Activated gamma-delta T cell (primary cell): ENCODE measurements around the gene STUM.
"Not testable (repeated sequence)": the region's sequence is repeated elsewhere in the genome, so short reads cannot be mapped to it uniquely, and the experiment has no call there.

ENCODE experiments used
- DNase-seq: peaks from one replicate; lab custom pipeline; 2025; lab: John Stamatoyannopoulos, UW

Gene STUM

DNA sequence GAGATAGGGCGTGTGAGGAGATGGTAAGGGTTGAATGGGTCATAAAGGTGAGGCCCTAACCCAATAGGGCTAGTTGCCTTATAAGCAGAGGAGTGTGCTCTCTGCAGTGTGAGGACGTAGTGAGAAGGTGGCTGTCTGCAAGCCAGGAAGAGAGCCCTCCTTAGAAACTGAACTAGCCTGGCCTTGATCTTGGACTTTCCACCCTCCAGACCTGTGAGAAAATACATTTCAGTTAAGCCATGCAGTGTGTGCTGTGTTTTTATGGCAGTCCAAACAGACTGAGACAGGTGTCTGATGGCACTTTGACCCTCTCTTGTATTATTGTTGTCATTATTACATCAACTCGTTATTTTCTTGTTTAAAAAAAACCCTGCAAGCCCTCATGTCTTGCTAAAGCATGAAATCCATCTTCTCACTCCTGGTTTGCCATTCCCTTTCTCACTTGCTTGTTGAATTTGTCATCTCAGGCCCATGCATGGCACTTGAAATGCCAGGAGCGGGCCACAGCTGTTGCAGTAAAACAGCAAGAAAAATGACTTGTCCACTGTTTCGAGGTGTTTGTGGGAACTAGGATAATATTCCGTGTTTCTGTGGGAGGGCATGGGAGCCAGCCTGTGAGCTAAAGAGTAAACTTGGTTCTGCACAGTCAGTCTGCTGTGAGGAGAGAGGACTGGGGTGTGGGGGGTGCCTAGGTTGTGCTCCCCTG is 78.6 kb downstream of the STUM start:
- DNase-seq = no peak

DNA sequence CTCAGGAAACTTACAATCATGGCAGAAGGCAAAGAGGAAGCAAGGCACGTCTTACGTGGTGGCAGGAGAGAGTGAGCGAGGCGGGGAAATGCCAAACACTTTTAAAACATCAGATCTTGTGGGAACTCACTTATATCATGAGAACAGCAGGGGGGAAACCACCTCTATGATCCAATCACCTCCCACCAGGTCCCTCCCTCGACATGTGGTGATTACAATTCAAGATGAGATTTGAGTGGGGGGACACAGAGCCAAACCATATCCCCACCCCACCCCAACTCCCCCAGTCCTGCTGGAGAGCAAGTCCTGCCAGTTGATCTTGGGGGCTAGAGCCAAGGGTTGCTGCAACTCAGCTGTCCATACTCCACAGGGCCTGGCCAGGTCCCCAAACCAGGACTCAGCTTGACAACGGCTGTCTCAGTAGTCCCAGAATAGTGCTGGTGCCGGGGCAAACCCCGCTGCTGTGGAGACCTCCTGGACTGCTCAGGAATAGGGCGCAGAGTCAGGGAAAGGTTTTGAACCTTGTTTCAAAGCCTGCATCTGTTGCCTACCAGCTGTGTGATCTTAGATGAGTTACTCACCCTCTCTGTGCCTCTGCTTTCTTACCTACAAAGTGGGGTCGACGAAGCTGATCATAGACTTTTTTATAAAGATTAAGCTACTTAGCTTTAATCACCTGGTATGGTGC is 79.5 kb downstream of the STUM start:
- no peak for DNase-seq

DNA sequence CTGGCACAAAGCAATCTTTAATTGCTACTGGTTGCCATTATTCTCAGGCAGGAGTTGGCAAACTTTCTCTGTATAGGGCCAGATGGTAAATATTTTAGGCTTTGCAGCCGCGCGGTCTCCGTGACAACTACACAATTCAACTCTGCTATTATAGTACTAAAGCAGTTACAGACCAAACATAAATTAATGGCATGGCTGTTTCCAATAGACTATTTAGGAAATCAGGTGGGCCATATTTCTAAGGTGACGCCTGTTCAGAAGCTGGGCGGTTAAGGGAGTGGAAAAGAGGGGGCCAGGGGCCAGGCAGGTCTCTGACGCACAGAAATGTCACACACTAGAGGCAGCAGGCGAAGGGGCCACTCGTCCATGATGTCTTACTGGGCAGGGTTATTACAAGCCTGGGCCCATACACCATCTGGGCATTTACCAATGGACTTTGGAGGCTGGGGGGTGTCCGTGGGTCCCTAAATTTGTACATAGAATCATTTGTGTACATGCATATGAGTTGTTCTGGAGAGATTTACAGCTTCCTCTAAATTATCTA is 80.1 kb downstream of the STUM start:
- DNase-seq = no peak

DNA sequence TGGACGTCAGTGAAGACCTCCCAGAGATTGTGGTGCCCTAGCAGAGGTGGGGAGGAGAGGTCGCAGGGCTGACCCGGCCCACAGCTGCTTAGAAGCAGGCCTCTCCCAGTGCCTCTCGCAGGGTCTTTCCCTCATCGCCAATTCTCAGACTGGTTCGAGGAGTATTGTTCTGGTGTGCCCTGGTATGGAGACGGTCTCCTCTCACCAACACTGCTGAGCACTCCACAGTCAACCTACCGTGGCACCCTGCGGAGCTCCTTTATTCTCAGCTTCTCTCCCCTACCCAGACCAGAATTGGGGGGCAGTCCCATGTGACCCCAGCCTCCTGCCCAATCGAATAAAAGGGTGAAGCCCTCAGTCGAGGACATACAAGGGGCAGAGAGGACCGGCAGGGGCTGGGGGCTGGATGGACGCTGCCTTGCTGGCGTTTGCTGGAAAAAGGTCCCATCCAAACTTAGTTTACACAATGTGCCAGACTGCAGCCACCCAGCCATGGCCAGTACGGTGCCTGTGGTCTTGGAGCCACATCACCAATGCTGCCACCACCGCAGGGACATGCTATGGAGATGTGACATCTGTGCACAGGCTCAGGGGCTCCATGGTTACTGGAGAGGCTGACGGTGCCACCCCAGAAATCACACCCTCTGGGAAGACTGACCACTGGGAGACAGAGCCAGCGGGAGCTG is 80.8 kb downstream of the STUM start:
- DNase-seq = no peak

DNA sequence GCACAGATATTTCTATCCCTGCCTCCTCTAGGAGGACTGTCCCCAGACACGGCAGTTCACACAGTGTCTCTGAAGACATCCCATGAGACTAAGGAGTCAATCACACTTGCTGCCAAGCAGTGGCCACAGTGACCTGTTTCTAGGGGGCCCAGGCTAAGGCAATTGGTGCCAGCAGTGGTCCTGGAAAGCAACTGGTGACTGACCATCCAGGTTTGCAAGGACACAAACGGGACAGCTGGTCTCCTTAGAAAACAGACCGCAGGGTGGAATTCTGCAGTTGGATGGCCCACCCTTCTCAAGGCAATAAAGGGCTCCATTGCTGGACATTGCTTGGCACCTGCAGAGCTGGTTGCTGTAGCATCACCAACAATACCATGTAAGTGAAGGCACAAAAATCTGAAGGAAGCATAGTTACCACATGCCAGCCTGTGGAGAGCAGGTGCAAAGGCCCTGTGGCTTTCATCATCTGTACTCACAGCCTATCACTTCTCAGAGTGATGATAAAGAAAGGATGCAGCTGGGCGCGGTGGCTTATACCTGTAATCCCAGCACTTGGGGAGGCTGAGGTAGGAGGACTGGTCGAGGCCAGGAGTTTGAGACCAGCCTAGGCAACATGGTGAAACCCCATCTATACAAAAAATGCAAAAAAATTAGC is 81.5 kb downstream of the STUM start:
- no peak for DNase-seq

DNA sequence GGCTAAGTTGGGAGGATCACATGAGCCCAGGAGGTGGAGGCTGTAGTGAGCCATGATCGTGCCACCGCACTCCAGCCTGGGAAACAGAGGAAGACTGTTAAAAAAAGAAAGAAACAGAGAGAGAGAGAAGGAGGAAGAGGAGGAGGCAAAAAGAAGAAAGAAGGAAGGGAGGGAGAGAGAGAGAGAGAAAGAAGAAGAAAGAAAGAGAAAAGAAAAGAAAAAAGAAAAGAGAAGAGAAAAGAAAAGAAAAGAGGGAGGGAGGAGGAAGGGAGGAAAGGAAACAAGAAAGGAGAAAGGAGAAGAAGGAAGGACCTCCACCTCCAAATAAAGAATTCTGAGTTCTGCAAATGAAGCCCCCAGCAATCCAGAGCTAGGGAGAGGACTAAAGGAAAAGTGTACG is 82.0 kb downstream of the STUM start:
- DNase-seq = no peak

DNA sequence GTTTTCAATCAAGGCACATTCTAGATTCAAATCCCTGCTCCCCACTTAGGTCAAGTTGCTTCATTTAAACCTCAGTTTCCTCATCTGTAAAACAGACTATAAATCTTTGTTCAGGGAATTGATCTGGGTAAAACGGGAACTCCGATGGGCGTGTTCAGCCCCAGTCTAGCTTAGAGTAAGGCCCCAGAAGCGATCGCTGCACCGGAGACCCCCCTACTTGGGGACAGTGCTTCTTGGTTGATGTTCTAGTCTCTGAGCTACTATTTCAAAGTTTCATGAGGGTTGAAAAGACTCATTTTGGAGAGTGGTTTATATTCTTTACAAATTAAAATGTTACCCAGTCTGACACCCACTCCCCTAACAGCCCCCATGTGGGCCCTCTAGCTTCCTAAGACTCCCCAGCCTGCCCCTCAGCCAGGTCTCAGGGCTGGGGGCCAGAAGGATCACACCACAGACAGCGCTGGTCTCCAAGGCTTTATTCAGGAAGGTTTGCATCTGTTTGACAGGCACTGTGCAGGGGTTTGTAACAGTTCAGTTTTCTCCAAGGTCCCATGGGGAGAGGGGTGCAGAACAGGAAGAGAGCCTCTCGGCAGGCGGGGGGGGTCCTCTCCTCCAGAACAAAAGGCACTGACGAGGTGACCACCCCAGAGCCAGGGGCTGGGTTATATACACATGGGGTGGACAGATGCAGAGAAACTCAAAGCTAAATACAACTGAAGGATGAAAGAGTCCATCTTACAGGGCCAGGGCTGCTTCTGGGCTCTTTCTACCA is 82.9 kb downstream of the STUM start:
- no peak for DNase-seq

DNA sequence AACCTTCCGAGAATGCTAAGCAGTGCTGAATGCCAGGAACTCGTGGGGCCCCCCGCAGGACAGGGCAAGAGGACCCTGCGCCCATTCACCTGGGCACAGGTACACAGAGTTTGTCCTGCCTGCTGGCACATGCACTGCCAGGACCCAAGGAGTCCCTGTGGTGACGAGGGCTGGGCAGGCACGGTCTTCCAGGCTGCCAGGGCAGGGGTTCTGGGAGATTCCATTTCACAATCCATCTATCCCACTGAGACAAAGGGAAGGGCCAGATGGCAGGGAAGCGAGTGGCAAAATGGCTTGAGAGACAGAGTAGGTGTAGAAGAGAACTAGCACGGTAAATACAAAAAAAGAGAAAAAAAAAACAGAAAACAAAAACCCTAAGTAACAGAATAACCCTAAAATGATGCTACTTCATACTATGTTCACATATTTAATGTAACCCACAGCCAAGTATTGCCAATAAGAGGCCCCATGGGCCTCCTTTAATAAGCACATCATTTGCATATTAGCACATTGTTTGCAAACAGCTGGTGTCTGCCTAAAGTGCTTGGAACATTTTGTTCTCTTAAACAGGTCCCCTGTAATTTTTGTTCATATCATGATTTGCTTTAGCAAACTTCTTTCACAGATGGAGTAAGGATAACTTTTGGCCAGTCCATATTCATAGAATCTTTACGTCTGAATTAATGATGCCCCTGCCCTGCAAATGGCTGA is 83.8 kb downstream of the STUM start:
- DNase-seq = no peak

DNA sequence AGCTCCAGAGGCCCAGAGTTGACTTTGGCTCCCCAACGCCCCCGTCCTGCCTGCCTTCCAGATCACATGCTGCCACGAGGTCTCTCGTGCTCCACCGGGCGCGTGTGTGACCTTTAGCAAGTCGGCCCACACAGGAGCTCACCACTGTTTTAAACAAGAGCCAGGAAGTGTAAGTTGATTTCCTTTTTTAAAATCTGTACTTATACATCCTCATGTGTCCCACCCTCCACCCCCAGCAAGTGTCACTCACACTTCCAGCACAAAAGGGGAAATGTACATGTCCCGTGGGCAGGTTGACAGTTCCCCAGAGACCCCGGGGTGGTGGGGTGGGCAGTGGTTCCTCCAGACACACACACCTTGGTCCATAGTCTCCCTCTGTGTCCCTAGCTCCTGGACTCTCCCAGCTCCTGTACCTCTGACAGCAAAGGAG is 84.4 kb downstream of the STUM start:
- no peak for DNase-seq

DNA sequence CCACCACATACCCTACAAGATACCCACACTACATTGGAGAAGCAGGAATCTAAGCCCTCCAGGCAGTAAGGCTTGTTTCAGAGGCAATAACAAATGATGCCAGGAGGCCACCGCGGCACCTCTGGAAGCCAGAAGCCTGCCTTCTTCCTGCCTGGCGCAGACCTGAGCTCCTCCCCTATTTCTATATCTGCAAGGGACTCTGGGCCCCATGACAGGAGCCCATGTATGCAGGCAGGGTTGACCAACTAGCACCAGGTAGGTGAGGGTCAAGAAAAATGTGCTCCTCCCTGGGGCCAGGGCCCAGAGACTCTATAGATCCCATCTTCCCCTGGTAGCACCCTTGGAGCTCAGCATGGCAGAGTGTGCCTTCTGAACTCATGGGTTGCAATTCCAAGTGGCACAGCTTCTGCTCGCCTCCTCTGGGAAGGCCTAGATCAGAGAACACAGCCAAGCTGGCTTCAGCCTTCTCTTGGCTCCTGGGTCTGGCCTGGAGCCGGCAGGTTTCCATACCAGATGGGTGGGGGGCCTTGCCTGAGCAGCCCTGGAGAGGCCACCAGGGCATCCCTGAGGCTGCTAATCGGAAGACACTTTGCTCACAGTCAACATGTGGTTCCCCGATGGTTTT is 85.1 kb downstream of the STUM start:
- DNase-seq = no peak

DNA sequence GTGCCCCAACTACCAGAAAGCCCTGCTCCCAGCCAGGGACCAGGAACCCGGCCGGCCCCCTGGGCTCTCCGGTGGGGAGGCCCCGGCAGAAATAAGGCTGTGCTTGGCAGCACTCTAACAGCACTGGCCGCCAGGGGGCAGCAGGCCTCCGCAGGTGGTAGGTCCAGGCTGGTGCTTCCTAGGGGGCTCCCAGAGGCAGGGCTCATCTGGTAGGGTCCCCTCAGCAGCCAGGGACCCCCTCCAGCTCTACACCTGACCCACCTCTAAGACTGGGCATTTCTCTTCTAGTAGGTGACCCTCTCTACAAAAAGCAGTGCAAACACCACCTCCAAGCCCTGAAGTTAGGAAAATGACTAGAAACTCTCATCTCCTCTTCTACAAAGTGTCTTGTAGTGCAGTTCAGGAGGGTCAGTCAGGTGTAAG is 85.6 kb downstream of the STUM start:
- DNase-seq = peak; percentile 59

DNA sequence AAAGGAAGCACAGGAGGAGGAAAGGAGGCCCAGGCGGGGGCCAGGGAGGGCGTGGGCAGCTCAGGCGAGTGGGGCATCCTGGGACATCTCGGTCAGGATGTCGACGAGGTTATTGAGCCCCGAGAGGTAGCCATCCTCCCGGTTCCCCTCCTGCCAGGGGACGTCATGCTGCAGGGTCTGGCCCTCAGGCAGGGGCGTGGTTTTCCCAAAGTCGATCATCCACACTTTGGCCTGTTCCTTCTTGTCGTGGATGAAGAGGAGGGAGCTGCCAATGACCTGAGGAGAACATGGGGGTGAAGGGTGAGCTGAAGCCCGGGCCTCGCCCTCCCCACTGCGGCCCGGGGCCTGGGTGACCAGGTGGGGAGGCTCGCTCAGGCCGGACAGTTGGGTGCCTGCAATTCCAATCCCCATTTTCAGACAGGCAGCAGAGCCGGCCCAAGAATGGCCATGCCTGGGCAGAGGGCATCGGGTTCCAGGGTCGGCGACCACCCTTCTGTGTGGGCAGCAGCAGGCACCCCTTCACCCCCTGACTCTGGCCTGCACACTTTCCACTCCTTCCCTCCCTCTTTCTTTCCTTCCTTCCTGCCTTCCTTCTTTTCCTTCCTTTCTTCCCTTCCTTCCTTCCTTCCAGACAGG is 86.2 kb downstream of the STUM start:
- no peak for DNase-seq

DNA sequence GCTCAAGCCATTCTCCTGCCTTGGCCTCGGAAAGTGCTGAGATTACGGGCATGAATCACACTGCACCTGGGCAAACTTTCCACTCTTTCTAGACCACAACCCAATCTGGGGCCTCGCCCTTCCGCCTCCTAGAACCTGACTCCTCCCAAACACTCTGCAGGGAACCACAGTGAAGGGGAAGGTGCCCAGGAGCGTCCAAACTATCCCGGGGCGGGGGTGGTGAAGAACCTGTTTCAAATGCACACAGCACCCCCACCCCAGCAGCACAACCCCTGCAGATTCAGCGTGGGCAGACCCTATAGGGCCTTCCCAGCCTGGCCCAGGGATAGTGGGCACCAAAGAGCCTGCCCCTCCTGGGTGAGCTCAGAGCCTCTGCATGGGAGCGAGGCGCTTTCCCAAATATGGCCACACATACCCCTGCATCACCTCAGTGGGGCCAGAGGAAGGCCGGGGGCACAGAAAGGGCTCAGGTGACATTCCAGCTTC is 86.9 kb downstream of the STUM start:
- no peak for DNase-seq

DNA sequence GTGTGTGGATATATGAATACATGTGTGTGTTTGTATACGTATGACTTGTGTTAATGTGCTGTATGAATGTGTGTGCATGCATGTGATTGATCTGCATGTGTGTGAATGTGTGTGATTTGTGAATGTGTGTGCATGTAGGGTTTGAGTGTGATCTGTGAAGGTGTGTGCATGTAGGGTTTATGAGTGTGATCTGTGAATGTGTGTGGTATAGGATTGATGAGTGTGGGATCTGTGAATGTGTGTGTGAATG is 88.2 kb downstream of the STUM start:
- DNase-seq = no peak

DNA sequence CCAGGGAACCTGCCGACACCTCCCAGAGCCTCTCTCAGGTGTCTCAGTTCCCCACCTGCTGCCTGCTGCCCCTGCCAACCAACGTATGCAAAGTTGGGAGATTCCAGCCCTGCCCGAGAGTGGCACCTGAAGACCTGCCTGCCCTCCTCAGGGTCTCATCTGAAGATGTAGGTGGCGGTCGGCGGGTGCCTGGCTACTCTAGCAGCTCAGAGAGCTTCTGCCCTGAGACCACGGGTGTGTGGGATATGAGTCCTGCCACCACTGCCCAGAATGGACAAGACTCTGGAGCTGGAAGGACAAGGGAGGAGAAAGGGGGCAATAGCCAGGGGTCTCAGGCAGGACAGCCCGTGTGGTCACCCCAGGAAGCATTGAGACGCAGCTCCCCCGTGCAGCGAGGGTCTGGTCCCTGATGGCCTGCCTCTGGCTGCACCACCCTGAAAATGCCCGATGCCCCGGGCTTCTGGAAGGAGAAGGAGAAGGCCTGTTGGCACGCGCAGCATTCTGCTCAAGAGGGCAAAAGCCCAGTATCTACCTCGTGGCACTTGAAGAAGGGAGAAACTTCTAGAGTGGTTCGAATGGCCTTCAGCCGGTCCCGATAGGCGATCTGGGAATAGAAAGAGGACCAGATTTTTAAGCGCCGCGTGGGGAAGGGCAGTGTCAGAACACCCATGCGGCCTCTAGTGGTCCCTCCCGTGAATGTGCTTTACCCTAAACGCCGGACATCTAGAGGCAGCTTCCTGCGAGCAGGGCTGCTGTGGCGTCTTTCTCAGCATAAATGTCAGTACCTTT is 88.8 kb downstream of the STUM start:
- no peak for DNase-seq

DNA sequence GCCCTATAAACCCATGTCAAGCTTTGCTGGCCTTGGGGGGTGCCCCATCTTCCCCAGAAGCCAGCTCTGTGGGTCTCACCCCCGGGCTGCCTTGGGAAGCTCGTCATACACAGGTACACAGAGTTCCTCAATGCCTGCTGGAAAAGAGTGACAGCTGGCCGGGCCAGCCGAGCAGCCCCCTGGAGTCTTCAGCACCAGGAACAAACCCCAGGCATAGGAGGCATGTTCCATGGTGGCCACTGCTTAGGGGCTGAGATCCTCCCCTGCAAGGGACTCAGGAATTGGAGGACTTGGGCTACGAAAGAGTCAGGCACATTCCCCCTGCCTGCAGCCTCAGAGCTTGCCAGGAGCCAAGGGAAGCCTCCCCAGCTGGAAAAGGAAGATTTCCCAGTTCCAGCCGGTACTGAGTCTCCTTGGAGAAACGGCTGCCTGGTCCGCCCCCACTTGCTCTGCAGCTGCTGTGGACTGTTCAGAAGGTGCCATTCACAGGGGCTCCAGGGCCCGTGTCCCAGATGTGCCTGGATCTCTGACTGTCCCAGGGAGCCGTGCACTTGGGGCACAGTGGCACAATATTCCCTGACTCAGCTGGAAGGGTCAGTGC is 89.5 kb downstream of the STUM start:
- no peak for DNase-seq

DNA sequence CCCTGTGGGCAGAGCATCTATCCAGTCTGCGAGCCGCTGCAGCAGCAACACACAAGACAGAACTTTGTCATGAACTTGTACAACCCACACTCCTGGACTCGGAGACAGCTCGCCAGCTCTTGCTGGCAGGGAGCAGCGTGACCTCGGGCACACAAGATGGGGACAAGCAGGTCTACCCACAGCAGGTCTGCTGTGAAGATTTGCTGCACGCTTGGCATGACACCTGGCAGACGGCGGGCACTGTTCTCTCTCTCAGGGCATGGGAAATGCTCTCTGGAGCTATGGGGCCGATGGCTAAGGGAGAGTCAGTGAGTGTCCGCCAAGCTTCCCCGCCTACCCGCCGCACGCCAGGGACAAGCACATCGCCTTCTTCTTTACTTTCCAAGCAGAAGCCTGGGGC is 90.0 kb downstream of the STUM start:
- DNase-seq = no peak

DNA sequence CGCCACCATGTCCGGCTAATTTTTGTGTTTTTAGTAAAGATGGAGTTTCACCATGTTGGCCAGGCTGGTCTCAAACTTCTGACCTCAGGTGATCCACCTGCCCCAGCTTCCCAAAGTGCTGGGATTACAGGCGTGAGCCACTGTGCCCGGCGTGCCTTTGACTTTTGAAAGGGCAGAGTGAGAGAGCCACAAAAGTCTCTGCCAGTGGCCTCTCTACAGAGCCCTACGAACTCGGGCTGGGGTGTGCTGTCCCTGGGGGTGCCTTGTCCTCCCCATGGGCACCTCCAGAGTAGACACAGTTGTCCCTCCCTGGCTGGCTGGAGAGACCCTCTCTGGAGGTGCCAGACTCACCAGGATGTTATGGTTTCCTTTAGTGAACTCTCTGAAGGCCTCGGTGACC is 90.6 kb downstream of the STUM start:
- not testable (repeated sequence) for DNase-seq

DNA sequence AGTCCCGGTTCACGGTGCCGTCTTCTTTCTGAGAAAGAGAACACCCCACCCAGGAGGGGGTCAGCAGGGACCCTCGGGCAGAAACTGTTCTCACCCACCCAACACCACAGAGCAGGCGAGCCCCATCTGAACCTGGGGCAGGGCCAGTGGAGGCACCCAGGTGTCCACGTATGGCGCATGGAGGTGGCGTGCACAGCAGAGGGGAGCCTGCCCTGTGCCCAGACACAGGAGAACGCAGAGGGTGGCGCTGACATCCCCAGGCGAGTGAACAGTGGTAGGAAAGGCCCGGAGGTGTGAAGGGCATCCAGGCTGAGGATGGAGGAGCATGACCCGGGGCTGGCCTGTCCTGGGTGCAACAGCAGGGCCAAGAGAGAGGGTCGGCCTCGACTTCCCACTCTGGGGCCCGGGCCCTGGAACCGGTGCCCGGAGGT is 91.1 kb downstream of the STUM start:
- no peak for DNase-seq
